Left kidney (tissue), 8 donors: ENCODE results near the gene ALKBH7. TPM values are rescaled to one million over a fixed set of nuclear protein-coding genes. Genes with fewer than 3 reads are reported as not detected.
"Not testable (repeated sequence)": the region's sequence is repeated elsewhere in the genome, so short reads cannot be mapped to it uniquely, and the experiment has no call there.

Source experiments
- DNase-seq: peaks from one replicate; pipeline ENCODE4 v3.0.0-alpha.2; 2013
- long read RNA-seq, 8 donors: transcript quantifications; one replicate each; lab custom pipeline, GENCODE V29; 2026
- polyA plus RNA-seq: library from polyadenylated mRNA; unstranded; fragments of 120-200 nt; gene quantifications from one replicate; pipeline ENCODE4 v1.2.1, GENCODE V29; 2013; ENCODE audit not compliant: insufficient read length

Gene ALKBH7, protein sequence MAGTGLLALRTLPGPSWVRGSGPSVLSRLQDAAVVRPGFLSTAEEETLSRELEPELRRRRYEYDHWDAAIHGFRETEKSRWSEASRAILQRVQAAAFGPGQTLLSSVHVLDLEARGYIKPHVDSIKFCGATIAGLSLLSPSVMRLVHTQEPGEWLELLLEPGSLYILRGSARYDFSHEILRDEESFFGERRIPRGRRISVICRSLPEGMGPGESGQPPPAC
- 35.1 TPM for polyA plus RNA-seq
- long read RNA-seq, donor 1, transcript ALKBH7-201 (4 exons, 1,332 nt) = major isoform, 122 of 341 reads
- long read RNA-seq, donor 1, partial matches to known transcripts = 215 of 341 reads
- long read RNA-seq, donor 1, other reads (novel, unspliced or antisense) = 0 of 341 reads
- long read RNA-seq, donor 2, transcript ALKBH7-201 (4 exons, 1,332 nt) = major isoform, 78 of 85 reads
- long read RNA-seq, donor 2, partial matches to known transcripts = 5 of 85 reads
- long read RNA-seq, donor 2, other reads (novel, unspliced or antisense) = 0 of 85 reads
- long read RNA-seq, donor 3, transcript ALKBH7-201 (4 exons, 1,332 nt) = major isoform, 73 of 117 reads
- long read RNA-seq, donor 3, partial matches to known transcripts = 43 of 117 reads
- long read RNA-seq, donor 3, other reads (novel, unspliced or antisense) = 0 of 117 reads
- long read RNA-seq, donor 4, transcript ALKBH7-201 (4 exons, 1,332 nt) = major isoform, 17 of 31 reads
- long read RNA-seq, donor 4, partial matches to known transcripts = 14 of 31 reads
- long read RNA-seq, donor 4, other reads (novel, unspliced or antisense) = 0 of 31 reads
- long read RNA-seq, donor 5, transcript ALKBH7-202 (4 exons, 603 nt) = minor isoform, 10 of 332 reads
- long read RNA-seq, donor 5, transcript ALKBH7-201 (4 exons, 1,332 nt) = major isoform, 192 of 332 reads
- long read RNA-seq, donor 5, partial matches to known transcripts = 127 of 332 reads
- long read RNA-seq, donor 5, other reads (novel, unspliced or antisense) = 0 of 332 reads
- long read RNA-seq, donor 6, transcript ALKBH7-201 (4 exons, 1,332 nt) = major isoform, 123 of 144 reads
- long read RNA-seq, donor 6, partial matches to known transcripts = 18 of 144 reads
- long read RNA-seq, donor 6, other reads (novel, unspliced or antisense) = 0 of 144 reads
- long read RNA-seq, donor 7, transcript ALKBH7-201 (4 exons, 1,332 nt) = major isoform, 177 of 337 reads
- long read RNA-seq, donor 7, partial matches to known transcripts = 156 of 337 reads
- long read RNA-seq, donor 7, other reads (novel, unspliced or antisense) = 0 of 337 reads
- long read RNA-seq, donor 8, transcript ALKBH7-201 (4 exons, 1,332 nt) = major isoform, 34 of 82 reads
- long read RNA-seq, donor 8, partial matches to known transcripts = 35 of 82 reads
- long read RNA-seq, donor 8, other reads (novel, unspliced or antisense) = 12 of 82 reads

DNA sequence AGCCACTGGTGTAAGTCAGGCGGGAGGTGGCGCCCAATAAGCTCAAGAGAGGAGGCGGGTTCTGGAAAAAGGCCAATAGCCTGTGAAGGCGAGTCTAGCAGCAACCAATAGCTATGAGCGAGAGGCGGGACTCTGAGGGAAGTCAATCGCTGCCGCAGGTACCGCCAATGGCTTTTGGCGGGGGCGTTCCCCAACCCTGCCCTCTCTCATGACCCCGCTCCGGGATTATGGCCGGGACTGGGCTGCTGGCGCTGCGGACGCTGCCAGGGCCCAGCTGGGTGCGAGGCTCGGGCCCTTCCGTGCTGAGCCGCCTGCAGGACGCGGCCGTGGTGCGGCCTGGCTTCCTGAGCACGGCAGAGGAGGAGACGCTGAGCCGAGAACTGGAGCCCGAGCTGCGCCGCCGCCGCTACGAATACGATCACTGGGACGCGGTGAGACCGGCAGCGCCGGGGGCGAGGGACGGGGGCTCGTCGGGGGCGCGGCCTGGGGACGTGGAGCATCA, at the start of gene ALKBH7:
Gene ALKBH7 (plus strand): TSS at position 201 of the 502 bp plus-strand sequence. CDS start 27 bp downstream, at position 228.
- DNase-seq = peak; percentile 100

DNA sequence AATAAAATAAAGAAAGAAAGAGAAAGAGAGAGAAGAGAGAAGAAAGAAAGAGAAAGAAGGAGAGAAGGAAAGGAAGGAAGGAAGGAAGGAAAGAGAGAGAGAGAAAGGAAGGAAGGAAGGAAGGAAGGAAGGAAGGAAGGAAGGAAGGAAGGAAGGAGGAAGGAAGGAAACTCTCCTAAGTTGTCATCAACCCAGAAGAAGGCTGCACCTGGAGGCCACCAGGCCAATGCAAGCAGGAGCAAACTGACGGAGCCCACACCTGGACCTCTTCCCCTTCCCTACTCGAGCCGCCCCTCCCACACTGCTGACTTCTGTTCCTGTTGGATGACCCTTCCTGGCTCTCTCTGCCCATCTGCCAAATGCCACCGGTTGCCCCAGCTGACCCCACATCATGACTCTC, 47.8 kb upstream of the ALKBH7 start:
- DNase-seq = no peak

DNA sequence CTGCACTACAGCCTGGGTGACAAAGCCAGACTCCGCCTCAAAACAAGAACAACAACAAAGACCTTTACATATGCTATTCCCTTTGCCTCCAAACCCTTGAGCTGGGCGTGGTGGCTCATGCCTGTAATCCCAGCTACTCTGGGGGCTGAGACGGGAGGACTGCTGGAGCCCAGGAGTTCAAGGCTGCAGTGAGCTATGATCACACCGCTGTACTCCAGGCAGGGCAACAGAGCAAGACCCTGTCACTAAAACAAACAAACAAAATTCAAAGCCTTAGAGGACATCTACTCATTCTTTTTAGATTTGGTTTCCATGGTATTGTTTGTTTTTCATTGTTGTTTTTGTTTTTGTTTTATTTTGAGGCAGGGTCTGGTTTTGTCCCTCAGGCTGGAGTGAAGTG, 47.0 kb upstream of the ALKBH7 start:
- no peak for DNase-seq

DNA sequence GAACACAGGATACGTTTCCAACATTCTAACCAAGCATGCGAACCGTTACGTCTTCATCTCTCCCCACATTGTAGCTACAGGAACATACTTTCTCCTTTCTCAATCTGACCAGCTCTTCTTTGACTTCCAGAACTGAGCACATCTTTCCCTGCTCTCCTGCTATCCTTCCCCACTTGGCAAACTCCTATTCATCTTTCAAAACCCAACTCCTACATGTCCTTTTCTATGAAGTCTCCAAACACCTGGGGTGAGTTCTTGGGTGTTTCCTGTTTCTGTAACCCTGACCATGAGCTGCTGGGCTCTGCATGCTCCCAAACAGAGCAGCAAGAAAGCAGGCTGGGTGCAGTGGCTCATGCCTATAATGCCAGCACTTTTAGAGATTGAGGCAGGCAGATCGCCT, 45.8 kb upstream of the ALKBH7 start:
- DNase-seq = no peak

DNA sequence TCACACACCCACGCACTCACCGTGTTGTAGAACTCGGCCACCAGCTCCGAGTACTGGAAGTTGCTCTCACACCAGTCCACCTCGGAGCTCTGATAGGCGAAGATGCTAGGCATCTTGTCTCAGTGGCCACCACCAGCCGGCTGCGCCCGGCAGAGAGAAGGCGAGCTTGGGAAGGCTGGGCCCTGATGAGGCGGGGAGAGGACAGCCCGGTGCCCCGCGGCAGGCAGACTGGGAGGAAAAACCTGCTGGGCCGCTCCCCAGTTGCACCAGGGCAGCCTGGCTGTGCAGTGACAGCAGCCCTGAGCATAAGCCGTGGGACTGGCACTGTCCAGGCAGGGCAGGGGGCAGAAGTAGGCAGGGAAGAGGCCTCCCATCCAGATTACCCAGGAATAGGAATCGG, 39.2 kb upstream of the ALKBH7 start, which contains the start of gene ACER1:
Gene ACER1 (minus strand): TSS at position 174 of the 400 bp plus-strand sequence. CDS start 61 bp downstream, at position 113.
- no peak for DNase-seq

DNA sequence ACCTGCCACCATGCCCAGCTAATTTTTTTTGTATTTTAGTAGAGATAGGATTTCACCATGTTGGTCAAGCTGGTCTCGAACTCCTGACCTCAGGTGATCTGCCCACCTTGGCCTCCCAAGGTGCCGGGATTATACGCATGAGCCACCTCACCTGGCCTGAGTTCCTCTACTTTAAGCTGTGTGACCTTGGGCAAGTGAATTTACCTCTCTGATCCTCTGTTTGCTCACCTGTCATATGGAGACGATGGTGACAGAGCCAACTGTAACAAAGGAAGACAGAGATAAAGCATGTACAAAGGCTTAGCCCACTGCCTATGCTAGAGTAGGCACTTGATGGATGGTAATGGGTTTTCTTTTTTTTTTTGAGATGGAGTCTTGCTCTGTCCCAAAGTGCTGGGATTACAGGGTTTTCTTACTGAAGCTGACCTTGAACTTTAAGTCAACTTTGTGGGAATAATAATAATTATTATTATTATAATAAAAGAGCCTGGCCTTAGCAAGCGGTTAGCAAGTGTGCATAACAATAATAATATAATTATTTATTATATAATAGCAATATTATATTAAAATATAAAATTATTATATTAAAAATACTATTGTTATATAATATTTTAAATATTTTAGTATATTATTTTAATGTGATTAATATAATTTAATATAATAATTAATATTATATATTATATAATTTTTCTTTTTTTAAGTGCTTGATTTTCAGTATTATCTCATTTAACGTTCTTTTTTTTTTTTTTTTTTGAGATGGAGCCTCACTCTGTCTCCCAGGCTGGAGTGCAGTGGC, 37.9 kb upstream of the ALKBH7 start:
- DNase-seq = no peak

DNA sequence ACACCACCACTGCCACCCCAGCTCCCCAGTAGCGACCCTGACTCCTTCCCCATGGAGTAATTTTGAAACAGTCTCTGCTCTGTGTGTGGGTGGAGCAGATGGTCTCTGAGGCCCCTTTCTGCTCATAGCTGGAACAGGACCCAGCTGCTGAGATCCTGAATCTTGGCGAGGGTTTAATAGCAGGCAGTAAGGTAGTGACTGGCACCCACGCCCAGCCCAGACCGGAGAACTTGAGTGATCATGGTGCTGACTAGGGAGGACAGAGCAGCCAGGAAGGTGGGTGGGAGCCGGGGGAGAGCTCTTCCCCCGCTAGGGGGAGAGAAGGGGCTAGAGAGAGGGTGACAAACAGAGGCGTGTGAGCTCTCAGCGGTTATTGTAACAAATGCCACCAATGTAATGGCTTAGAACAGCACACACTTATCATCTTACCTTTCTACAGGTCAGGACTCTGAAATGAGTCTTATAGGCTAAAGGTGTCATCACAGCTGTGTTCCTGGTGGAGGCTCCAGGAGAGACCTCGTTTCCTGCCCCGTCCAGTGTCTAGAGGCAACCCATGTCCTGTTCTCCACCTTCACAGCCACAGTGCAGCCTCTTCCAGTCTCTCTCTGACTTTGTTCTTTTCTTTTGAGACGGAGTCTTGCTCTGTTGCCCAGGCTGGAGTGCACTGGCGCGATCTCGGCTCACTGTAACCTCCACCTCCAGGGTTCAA, 31.9 kb upstream of the ALKBH7 start:
- DNase-seq = no peak

DNA sequence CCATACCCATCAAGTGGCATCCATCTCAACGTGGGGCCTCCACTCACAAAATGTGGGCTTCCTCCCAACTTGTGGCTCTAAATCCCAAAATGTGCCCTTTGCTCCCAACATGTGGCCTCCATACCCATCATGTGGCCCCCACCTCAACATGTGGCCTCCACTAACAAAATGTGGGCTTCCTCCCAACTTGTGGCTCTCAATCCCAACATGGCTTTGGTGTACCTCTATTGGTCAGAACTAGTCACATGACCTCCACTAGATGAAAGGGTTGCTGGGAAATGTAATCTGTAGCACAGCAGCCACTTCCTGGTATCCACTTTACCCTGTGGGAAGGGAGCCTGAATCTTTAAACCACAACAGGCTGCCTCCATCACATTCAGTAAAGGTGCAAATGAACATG, 29.1 kb upstream of the ALKBH7 start:
- DNase-seq = no peak

DNA sequence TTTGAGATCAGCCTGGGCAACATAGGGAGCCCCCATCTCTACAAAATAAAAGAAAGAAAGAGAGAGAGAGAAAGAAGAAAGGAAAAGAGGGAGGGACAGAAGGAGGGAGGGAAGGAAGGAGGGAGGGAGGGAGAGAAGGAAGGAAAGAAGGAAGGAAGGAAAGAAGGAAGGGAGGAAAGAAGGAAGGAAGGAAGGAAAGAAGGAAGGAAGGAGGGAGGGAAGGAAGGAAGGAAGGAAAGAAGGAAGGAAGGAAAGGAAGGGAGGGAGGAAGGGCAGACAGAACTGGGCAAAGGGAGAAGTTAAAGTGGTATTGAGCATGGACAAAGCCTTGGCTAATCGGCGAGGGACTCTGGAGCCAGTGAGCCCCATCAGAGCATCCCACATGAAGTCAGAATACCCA, 23.3 kb upstream of the ALKBH7 start:
- not testable (repeated sequence) for DNase-seq

DNA sequence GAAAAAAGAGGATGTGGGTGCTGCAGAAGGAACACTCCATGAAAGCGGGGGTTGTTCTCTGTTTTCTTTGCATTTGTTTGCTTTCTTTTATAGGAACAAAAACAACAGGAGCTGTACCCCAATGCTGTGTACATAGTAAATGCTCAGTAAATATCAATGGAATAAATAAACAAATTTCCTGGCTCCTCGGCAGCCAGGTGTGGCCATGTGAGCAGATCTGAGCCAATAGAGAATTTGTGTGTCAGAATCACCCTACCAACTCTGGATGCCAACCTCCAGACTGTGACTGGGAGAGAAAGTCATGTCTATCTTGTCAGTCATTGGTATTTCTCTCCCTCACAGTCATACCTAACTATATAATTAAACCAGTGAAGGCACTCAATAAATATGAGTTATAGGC, 21.9 kb upstream of the ALKBH7 start:
- no peak for DNase-seq

DNA sequence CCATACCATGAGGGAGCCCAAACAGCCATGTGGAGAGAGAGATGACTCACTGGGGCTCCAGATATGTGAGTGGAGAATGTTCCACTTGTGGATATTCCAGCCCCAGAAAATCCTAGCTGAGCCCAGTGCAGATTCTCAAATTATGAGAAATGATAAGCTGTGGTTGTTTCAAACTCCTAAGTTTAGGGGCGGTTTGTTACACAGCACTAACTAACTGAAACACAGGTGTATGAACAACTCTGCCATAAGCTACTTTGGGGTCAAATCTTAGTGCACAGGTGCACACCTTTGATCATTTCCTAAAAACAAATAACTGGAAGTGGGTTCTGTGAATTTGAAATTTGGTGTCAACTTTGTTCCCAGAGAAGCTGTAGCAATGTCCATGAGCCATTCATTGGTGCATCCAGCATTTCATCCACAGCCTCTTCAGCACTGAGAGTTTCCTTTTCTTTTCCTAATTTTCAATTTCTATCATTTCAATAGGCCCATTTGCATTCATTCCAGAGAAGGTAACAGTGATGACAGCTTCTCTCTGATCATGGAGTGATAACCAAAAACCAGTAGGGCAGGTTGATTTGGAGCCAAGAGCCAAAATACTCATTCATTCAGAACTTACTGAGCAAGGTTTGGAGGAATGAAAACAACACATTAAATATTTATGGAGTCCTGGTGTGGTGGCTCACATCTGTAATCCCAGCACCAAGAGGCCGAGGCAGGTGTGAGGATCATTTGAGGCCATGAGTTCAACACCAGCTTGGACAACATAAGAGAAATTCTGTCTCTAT, 20.0 kb upstream of the ALKBH7 start:
- DNase-seq = no peak

DNA sequence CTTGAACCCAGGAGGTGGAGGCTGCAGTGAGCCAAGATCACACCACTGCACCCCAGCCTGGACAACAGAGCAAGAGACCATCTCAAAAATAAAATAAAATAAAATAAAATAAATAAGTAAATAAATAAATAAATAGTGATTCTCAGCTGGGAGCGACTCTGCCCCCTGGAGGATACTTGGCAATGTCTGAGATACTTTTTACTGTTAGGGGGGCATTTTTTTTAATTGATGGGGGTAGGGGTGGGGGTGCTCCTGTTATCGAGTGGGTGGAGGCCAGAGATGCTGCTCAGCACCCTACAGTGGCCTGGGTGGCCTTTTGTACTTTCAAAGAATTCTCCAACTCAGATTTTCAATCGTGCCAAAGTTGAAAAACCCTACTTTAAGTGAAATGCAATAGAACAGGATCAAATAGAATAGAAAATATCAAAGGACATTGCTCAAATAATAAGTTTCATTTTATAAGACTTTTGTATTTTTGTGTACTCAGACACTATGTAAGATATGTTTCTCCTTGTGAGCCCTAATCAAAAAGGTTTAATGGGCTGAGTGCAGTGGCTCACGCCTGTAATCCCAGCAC, 18.4 kb upstream of the ALKBH7 start:
- DNase-seq = no peak

DNA sequence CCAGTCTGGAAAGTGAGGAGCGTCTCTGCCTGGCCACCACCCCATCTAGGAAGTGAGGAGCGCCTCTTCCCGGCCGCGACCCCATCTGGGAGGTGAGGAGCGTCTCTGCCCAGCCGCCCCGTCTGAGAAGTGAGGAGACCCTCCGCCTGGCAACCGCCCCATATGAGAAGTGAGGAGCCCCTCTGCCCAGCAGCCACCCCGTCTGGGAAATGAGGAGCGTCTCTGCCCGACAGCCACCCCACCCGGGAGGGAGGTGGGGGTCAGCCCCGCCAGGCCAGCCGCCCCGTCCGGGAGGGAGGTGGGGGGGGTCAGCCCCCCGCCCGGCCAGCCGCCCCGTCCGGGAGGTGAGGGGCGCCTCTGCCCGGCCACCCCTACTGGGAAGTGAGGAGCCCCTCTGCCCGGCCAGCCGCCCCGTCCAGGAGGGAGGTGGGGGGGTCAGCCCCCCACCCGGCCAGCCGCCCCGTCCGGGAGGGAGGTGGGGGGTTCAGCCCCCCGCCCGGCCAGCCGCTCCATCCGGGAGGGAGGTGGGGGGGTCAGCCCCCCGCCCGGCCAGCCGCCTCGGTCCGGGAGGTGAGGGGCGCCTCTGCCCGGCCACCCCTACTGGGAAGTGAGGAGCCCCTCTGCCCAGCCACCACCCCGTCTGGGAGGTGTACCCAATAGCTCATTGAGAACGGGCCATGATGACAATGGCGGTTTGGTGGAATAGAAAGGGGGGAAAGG, 17.1 kb upstream of the ALKBH7 start:
- not testable (repeated sequence) for DNase-seq

DNA sequence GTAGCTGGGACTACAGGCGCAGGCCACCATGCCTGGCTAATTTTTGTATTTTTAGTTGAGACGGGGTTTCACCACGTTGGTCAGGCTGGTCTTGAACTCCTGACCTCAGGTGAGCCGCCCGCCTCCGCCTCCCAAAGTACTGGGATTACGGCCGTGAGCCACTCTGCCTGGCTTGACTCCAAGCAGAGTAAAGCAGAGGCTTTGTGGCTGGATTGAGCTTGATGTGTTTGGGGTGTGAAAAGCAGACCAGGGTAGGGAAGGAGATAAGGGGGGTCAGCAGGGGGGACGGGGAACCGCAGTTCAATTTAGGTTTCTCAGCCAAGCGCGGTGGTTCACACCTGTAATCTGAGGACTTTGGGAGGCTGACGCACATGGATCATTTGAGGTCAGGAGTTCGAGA, 15.4 kb upstream of the ALKBH7 start:
- DNase-seq = no peak

DNA sequence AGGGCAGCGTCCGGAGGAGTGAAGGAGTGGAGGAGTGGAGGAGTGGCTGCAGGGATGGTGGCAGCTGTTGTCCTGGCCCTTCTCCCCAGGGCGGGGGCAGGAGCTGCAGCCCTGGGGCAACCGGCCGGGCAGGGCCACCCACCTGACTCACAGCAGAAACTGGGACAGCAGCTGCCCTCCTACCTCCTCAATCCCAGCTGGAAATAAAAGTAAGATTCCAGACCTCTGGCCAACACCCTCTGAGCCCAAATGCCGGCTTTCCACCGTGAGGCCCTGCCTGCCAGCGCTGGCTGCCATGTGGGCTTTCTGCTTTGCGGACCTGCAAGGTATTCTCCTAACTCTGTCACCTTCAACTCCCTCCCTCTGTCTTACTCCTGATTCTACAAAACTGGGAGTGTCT, 14.6 kb upstream of the ALKBH7 start:
- DNase-seq = no peak

DNA sequence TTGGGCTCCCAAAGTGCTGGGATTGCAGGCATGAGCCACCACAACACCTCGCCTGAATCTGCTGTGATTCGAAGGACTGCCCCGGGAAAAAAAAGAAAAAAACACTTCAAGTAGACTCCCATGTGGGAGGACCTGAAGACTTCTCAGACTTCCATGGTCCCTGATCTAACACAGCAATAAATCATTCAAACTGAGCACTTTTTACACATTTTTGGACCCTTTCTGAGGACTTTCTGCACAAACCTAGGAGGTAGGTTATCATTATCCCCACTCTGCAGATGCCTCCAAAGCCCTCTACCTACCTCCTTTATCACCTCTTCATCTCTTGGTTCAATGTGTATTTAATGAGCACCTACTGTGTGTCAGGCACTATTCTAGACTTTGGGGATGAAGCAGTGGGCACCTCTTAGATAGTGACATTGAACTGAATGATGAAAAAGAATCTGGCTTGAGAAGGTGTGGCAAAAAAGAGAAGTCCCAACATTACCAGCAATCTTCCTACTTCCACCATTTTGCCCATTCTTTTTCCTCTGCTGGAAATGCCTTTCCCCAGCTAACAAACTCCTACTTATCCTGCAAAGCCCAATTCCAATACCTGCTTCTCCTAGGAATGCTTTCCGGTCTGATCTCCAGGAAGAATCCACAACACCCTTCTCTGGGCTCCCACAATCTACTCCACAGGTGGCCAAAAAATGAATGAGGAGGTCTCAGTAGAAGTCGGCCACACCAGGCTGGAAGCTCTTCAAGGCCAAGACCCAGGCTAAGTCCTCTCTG, 12.8 kb upstream of the ALKBH7 start:
- no peak for DNase-seq

DNA sequence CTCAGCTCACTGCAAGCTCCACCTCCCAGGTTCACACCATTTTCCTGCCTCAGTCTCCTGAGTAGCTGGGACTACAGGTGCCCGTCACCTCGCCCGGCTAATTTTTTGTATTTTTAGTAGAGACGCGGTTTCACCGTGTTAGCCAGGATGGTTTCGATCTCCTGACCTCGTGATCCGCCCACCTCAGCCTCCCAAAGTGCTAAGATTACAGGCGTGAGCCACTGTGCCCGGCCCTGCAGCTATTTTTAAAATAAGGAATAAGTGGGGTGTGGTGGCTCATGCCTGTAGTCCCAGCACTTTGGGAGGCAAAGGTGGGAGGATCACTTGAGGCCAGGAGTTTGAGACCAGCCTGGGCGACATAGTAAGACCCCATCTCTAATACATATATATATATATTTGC, 12.1 kb upstream of the ALKBH7 start:
- DNase-seq = not testable (repeated sequence)
